RPMI8226 (cell line): Measurements from ENCODE around the gene ART3.

Experiments used
- DNase-seq: peaks from one replicate; pipeline ENCODE4 v3.0.0-alpha.2; 2015

The ART3 gene

GRCh38 chr4:76153356-76153755 lies 78.8 kb downstream of the ART3 start:
- DNase-seq = no peak

GRCh38 chr4:76155979-76156378 lies 81.5 kb downstream of the ART3 start:
- no peak for DNase-seq

GRCh38 chr4:76156635-76157034 lies 82.1 kb downstream of the ART3 start:
- DNase-seq = no peak

- no peak for DNase-seq
These were observed 85.8 kb downstream of the ART3 start for GRCh38 chr4:76160355-76160754.
